H1 (cell line): ENCODE data around the gene MAP2K5. TPM values are rescaled to one million over a fixed set of nuclear protein-coding genes. Genes with fewer than 3 reads are reported as not detected.

ENCODE experiments used
- CTCF ChIA-PET: fragments of 300-600 bp; sonication (Branson Sonifier 250); formaldehyde crosslinking; loops from one replicate; lab custom pipeline; 2021; ENCODE audit not compliant: partially characterized antibody; lab: Charles Lee
- POLR2A ChIA-PET: fragments of 300-600 bp; sonication (Branson Sonifier 250); formaldehyde crosslinking; loops from one replicate; lab custom pipeline; 2021; ENCODE audit warnings: inconsistent platforms; ENCODE audit not compliant: partially characterized antibody; lab: Charles Lee
- DNase-seq, 2 experiments: peaks; one replicate each; pipeline versions ENCODE4 v3.0.0 to v3.0.0-alpha.2; 2010 to 2022; ENCODE audit warnings: low spot score in 2 of 2, low read depth in 1 of 2, mixed read lengths in 1 of 2
- FAIRE-seq: peaks from 2 replicates; lab custom pipeline; 2011; peaks lifted over from hg19 to GRCh38; lab: Jason Lieb, UNC
- H2AFZ ChIP-seq: 2 replicates; pipeline ENCODE4 v1.8.1; 2012; ENCODE audit warnings: low read length, inconsistent platforms
- H2AK5ac ChIP-seq: 2 replicates; pipeline ENCODE4 v1.6.1; 2013; ENCODE audit warnings: low read depth, low read length
- H2BK120ac ChIP-seq: replicated peaks from 2 replicates; pipeline ENCODE3; 2013; ENCODE audit warnings: low read depth, low read length, inconsistent platforms
- H2BK12ac ChIP-seq: 2 replicates; pipeline ENCODE4 v1.6.1; 2013; ENCODE audit warnings: low read depth, low read length
- H2BK15ac ChIP-seq: 2 replicates; pipeline ENCODE4 v1.6.1; 2013; ENCODE audit warnings: low read length
- H2BK20ac ChIP-seq: 2 replicates; pipeline ENCODE4 v1.6.1; 2013; ENCODE audit warnings: low read length
- H2BK5ac ChIP-seq: 2 replicates; pipeline ENCODE4 v1.6.1; 2013; ENCODE audit warnings: low read depth, low read length
- H3K14ac ChIP-seq: 2 replicates; pipeline ENCODE4 v1.6.1; 2013; ENCODE audit warnings: inconsistent platforms; ENCODE audit not compliant: insufficient read length
- H3K18ac ChIP-seq: 2 replicates; pipeline ENCODE4 v1.6.1; 2013; ENCODE audit warnings: low read length; ENCODE audit errors: extremely low read depth
- H3K23ac ChIP-seq: 2 replicates; pipeline ENCODE4 v1.6.1; 2013; ENCODE audit warnings: inconsistent platforms; ENCODE audit not compliant: insufficient read length
- H3K23me2 ChIP-seq: 2 replicates; pipeline ENCODE4 v1.6.1; 2013; ENCODE audit warnings: low read depth, low read length
- H3K27ac ChIP-seq: 2 replicates; pipeline ENCODE4 v1.6.1; 2011; ENCODE audit warnings: low read depth, low read length, inconsistent platforms
- H3K27me3 ChIP-seq, 4 experiments: replicated peaks in 1 of 4; 1 replicate in 1 of 4; 2 replicates in 3 of 4; pipeline versions ENCODE4 v1.6.1 to v1.8.1; 2011 to 2013; ENCODE audit warnings: low read length in 3 of 4, mild to moderate bottlenecking in 3 of 4, inconsistent platforms in 2 of 4, mixed read lengths in 2 of 4, moderate library complexity in 1 of 4; ENCODE audit not compliant: control insufficient read depth in 3 of 4, insufficient read depth in 3 of 4; ENCODE audit errors: extremely low read depth in 1 of 4
- H3K36me3 ChIP-seq, 4 experiments: 2 replicates each; pipeline versions ENCODE4 v1.6.1 to v1.8.1; 2011 to 2013; ENCODE audit warnings: mild to moderate bottlenecking in 4 of 4, low read length in 3 of 4, moderate library complexity in 2 of 4, control low read depth in 1 of 4, inconsistent platforms in 1 of 4; ENCODE audit not compliant: insufficient read depth in 4 of 4, control insufficient read depth in 2 of 4
- H3K4ac ChIP-seq: replicated peaks from 2 replicates; pipeline ENCODE3; 2013; ENCODE audit warnings: low read length, low read depth, mixed read lengths, inconsistent platforms; ENCODE audit not compliant: insufficient read length
- H3K4me1 ChIP-seq, 4 experiments: replicated peaks in 1 of 4; 1 replicate in 1 of 4; 2 replicates in 3 of 4; pipeline versions ENCODE4 v1.6.1 to v1.8.1; 2011 to 2013; ENCODE audit warnings: low read length in 3 of 4, inconsistent platforms in 2 of 4, mixed read lengths in 1 of 4; ENCODE audit not compliant: insufficient read depth in 4 of 4, control insufficient read depth in 3 of 4
- H3K4me2 ChIP-seq, 2 experiments: 2 replicates each; pipeline versions ENCODE4 v1.6.1 to v1.8.1; 2011 to 2013; ENCODE audit warnings: low read depth in 2 of 2, low read length in 2 of 2, control low read depth in 1 of 2, inconsistent platforms in 1 of 2, mild to moderate bottlenecking in 1 of 2; ENCODE audit not compliant: insufficient read depth in 1 of 2
- H3K4me3 ChIP-seq, 4 experiments: fragments of 200-600, 300-600 bp in 1 of 4; sonication (generic), shearing (Covaris generic), sonication (Bioruptor Twin) in 1 of 4; 2 replicates each; pipeline versions ENCODE4 v1.5.1 to v1.8.1; 2011 to 2016; ENCODE audit warnings: low read length in 4 of 4, low read depth in 3 of 4, control low read depth in 2 of 4, inconsistent platforms in 2 of 4, mild to moderate bottlenecking in 2 of 4, mixed read lengths in 1 of 4, moderate library complexity in 1 of 4; ENCODE audit not compliant: insufficient read depth in 2 of 4; ENCODE audit errors: extremely low read depth in 1 of 4
- H3K56ac ChIP-seq: replicated peaks from 2 replicates; pipeline ENCODE3; 2013; ENCODE audit warnings: low read depth, mild to moderate bottlenecking, mixed read lengths, low read length, inconsistent platforms; ENCODE audit not compliant: insufficient read length
- H3K79me1 ChIP-seq: 2 replicates; pipeline ENCODE4 v1.6.1; 2013; ENCODE audit warnings: low read depth, low read length, control low read depth
- H3K79me2 ChIP-seq, 2 experiments: 2 replicates each; pipeline versions ENCODE4 v1.6.1 to v1.8.1; 2012 to 2013; ENCODE audit warnings: low read length in 2 of 2, mild to moderate bottlenecking in 2 of 2, inconsistent platforms in 1 of 2; ENCODE audit not compliant: insufficient read depth in 2 of 2, control insufficient read depth in 1 of 2
- H3K9ac ChIP-seq, 4 experiments: replicated peaks in 1 of 4; 1 replicate in 1 of 4; 2 replicates in 3 of 4; pipeline versions ENCODE4 v1.6.1 to v1.8.1; 2011 to 2013; ENCODE audit warnings: low read depth in 3 of 4, low read length in 3 of 4, control low read depth in 2 of 4, mild to moderate bottlenecking in 2 of 4, moderate library complexity in 2 of 4, inconsistent platforms in 1 of 4; ENCODE audit errors: extremely low read depth in 1 of 4
- H3K9me3 ChIP-seq, 2 experiments: 2 replicates each; pipeline versions ENCODE4 v1.6.1 to v1.8.1; 2012 to 2013; ENCODE audit warnings: mild to moderate bottlenecking in 2 of 2, moderate library complexity in 2 of 2, control low read depth in 1 of 2, inconsistent platforms in 1 of 2, low read depth in 1 of 2, low read length in 1 of 2, mixed read lengths in 1 of 2; ENCODE audit not compliant: insufficient read depth in 2 of 2
- H4K20me1 ChIP-seq, 2 experiments: replicated peaks in 1 of 2; 2 replicates each; pipeline versions ENCODE3 to v1.8.1; 2011 to 2013; ENCODE audit warnings: inconsistent platforms in 2 of 2, low read length in 2 of 2, mild to moderate bottlenecking in 1 of 2; ENCODE audit not compliant: insufficient read depth in 2 of 2, control insufficient read depth in 1 of 2
- H4K5ac ChIP-seq: 2 replicates; pipeline ENCODE4 v1.6.1; 2013; ENCODE audit warnings: low read length, low read depth, mixed read lengths, inconsistent platforms; ENCODE audit not compliant: insufficient read length
- H4K8ac ChIP-seq: 2 replicates; pipeline ENCODE4 v1.8.0; 2013; ENCODE audit warnings: mild to moderate bottlenecking, moderate library complexity, low read length, inconsistent platforms; ENCODE audit not compliant: insufficient read depth; ENCODE audit errors: extremely low read depth
- H4K91ac ChIP-seq: replicated peaks from 2 replicates; pipeline ENCODE3; 2013; ENCODE audit warnings: low read length, mixed read lengths, inconsistent platforms; ENCODE audit not compliant: insufficient read length
- ASH2L ChIP-seq: fragments of 200-600, 300-600 bp; sonication (generic); IDR thresholded peaks from one replicate; pipeline ENCODE4 v1.7.1; 2017; ENCODE audit warnings: low read length
- CBX5 ChIP-seq: fragments of 300-800, 300-1000 bp; sonication (generic); IDR thresholded peaks from 2 replicates; pipeline ENCODE4 v1.7.1; 2016; ENCODE audit warnings: antibody characterized with exemption, low read length, low read depth
- CEBPB ChIP-seq: IDR thresholded peaks from 2 replicates; pipeline ENCODE4 v1.6.1; 2012; ENCODE audit warnings: low read depth, low read length
- CHD1 ChIP-seq: IDR thresholded peaks from 2 replicates; pipeline ENCODE4 v1.6.1; 2012; ENCODE audit warnings: low read depth, low read length, improper control_type of control experiment
- CREB1 ChIP-seq: IDR thresholded peaks from 2 replicates; pipeline ENCODE4 v1.6.1; 2012; ENCODE audit warnings: inconsistent platforms
- E2F6 ChIP-seq: IDR thresholded peaks from 2 replicates; pipeline ENCODE4 v1.6.1; 2012; ENCODE audit warnings: inconsistent platforms
- GABPA ChIP-seq: IDR thresholded peaks from 2 replicates; pipeline ENCODE4 v1.6.1; 2011; ENCODE audit warnings: mild to moderate bottlenecking, low read length, moderate library complexity, borderline replicate concordance; ENCODE audit not compliant: insufficient read depth
- KDM5A ChIP-seq: fragments of 200-600 bp; IDR thresholded peaks from 2 replicates; pipeline ENCODE4 v1.7.1; 2012; ENCODE audit warnings: mild to moderate bottlenecking, low read length, inconsistent platforms, mixed read lengths
- MAFK ChIP-seq: IDR thresholded peaks from 2 replicates; pipeline ENCODE4 v1.6.1; 2012; ENCODE audit warnings: low read depth, mild to moderate bottlenecking, improper control_type of control experiment, low read length
- MAX ChIP-seq: IDR thresholded peaks from 2 replicates; pipeline ENCODE4 v1.6.1; 2012; ENCODE audit warnings: inconsistent platforms
- POLR2A ChIP-seq, 2 experiments: IDR thresholded peaks; 1 replicate in 1 of 2; 2 replicates in 1 of 2; pipeline ENCODE4 v1.6.1; 2011; ENCODE audit warnings: low read depth in 2 of 2, low read length in 2 of 2, mild to moderate bottlenecking in 2 of 2; ENCODE audit errors: control extremely low read depth in 1 of 2
- RXRA ChIP-seq: IDR thresholded peaks from 2 replicates; pipeline ENCODE4 v1.6.1; 2011; ENCODE audit warnings: low read depth, mild to moderate bottlenecking, low read length, moderate library complexity; ENCODE audit not compliant: insufficient read depth
- SAP30 ChIP-seq: fragments of 300-600 bp; sonication (generic); IDR thresholded peaks from 2 replicates; pipeline ENCODE4 v1.7.1; 2012; ENCODE audit warnings: low read length, moderate library complexity, mild to moderate bottlenecking, inconsistent platforms; ENCODE audit not compliant: insufficient read depth, insufficient replicate concordance
- SUZ12 ChIP-seq: fragments of 200-600 bp; sonication (generic); IDR thresholded peaks from 2 replicates; pipeline ENCODE4 v1.6.1; 2012; ENCODE audit warnings: mild to moderate bottlenecking, inconsistent platforms, low read length, moderate library complexity, mixed read lengths
- TAF7 ChIP-seq: optimal IDR thresholded peaks from 2 replicates; pipeline ENCODE3; 2011; ENCODE audit warnings: low read depth, mild to moderate bottlenecking, inconsistent platforms, low read length, moderate library complexity, borderline replicate concordance
- WGBS, 2 experiments: shearing (Covaris generic) in 1 of 2; methylation state at CpG; one replicate each; pipeline versions ENCODE4 v1.1.6 to v1.1.7; 2013 to 2015; ENCODE audit warnings: low lambda C conversion rate in 2 of 2, mixed read lengths in 2 of 2, inconsistent platforms in 1 of 2, low coverage in 1 of 2, missing lambda C conversion rate in 1 of 2; ENCODE audit not compliant: insufficient replicate concordance in 2 of 2, insufficient coverage in 1 of 2, insufficient read length in 1 of 2; ENCODE audit errors: extremely low coverage in 1 of 2, missing lambda C conversion rate in 1 of 2; 5-methylcytosine and 5-hydroxymethylcytosine counted together
- polyA plus RNA-seq, 7 experiments: library from polyadenylated mRNA; depleted of rRNA in 3 of 7; stranded (reverse) in 5 of 7; unstranded in 2 of 7; fragments of >200 nt in 5 of 7; fragments of 200-250 nt in 2 of 7; gene quantifications; 1 replicate in 5 of 7; 2 replicates in 1 of 7; 4 replicates in 1 of 7; pipeline versions ENCODE4 v1.2.1 to v1.2.3, GENCODE V29; 2011 to 2013; ENCODE audit warnings: missing spikeins in 2 of 7, mixed read lengths in 2 of 7
- total RNA-seq: library from RNA; stranded (reverse); fragmentation: NEBNext Ultra II Directional; extraction: Animal tissue kit (Norgen Biotek cat#: 25700); gene quantifications from 2 replicates; pipeline ENCODE4 v1.2.1, GENCODE V29; 2021

The MAP2K5 gene
- total and polyA plus RNA-seq, 2 of the 8 experiments (the other 6 are each of a cell fraction or from before 2014, with no cell fraction given) = 4.4 to 15.8 TPM

DNA sequence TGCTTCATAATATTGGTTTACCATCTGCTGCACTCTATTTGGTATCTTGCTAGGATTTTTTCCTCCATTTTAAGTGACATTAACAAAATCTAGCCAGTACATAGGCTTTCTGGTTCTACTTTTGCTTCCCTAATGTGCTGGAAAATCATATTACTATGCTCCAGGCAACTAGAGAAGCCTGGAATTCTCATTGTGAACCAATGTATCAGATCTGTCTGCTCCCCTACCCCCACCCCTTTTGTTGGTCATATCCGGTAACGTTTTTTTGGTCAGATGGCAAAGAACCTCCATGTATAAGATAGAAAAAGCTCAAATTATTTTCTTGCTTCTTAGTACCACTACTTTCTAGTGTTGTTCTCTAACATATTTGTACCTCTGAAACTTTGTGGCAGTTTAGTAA, 17.1 kb downstream of the MAP2K5 start:
- WGBS, 2 experiments = 85% methylated on average over 2 of the region's 2 CpGs; no CpG with 5 or more reads in 1 of the 2 experiments
- no peak for TF ChIP-seq RXRA
- TF ChIP-seq CHD1 = no peak
- no peak for TF ChIP-seq SUZ12
- TF ChIP-seq MAFK = no peak
- no peak for TF ChIP-seq SAP30
- no peak for TF ChIP-seq CEBPB
- TF ChIP-seq POLR2A (IDR thresholded peaks at IDR 0.05; ENCODE audit: control extremely low read depth in 1 of 2, low read depth in 2 of 2, low read length in 2 of 2) = no peak
- TF ChIP-seq CBX5 = no peak
- TF ChIP-seq GABPA = no peak
- no peak for TF ChIP-seq MAX
- no peak for TF ChIP-seq CREB1
- no peak for TF ChIP-seq KDM5A
- no peak for TF ChIP-seq TAF7
- no peak for TF ChIP-seq E2F6
- TF ChIP-seq ASH2L = no peak

More for the DNA sequence above, 17.1 kb downstream of the MAP2K5 start:
- Histone ChIP-seq H4K91ac (no peak overlapping the region), H2BK5ac (no peak overlapping the region), H3K18ac (no peak overlapping the region), H3K4me1 (peaks cover 0 to 6% (median 4%) of the 10 kb centered on the region in 4 experiments; a peak in 5 of 7 replicates), H3K79me1 (no peaks in the 10 kb centered on the region), H3K56ac (no peak overlapping the region), H3K27ac (no peak overlapping the region), H3K4ac (no peak overlapping the region), H3K4me2 (no peak overlapping the region), H3K9ac (no peak overlapping the region), H3K23me2 (no peaks in the 10 kb centered on the region), H3K36me3 (no peaks in the 10 kb centered on the region), H2AK5ac (no peak overlapping the region), H2BK12ac (no peak overlapping the region), H4K20me1 (no peaks in the 10 kb centered on the region), H2BK15ac (no peak overlapping the region), H2BK120ac (no peak overlapping the region), H3K23ac (no peak overlapping the region), H2BK20ac (no peak overlapping the region), H3K14ac (no peak overlapping the region), H4K5ac (no peak overlapping the region), H3K4me3 (no peak overlapping the region), H2AFZ (no peak overlapping the region), H3K27me3 (no peaks in the 10 kb centered on the region), H3K9me3 (no peaks in the 10 kb centered on the region), H3K79me2 (no peaks in the 10 kb centered on the region), H4K8ac (no peak overlapping the region)
- CTCF ChIA-PET = interaction anchor here (1.0 to 1.9 kb wide), 4 partner anchors 12 to 39 kb away, joined by 3 to 7 read pairs (median 3); no protein-coding TSS in a partner anchor
- DNase-seq (no peak), FAIRE-seq (no peak)
- POLR2A ChIA-PET = interaction anchor here (0.5 kb wide), 1 partner anchor 720 kb away, joined by 3 read pairs; no protein-coding TSS in a partner anchor
